ENCODE results near the gene ZNF22. TPM values are rescaled to one million over a fixed set of nuclear protein-coding genes. Genes with fewer than 3 reads are reported as not detected.

Gene ZNF22
- total and polyA plus RNA-seq, 7 experiments from 2014 or later, result 13.1 to 44.7 (median 29.7) TPM

DNA sequence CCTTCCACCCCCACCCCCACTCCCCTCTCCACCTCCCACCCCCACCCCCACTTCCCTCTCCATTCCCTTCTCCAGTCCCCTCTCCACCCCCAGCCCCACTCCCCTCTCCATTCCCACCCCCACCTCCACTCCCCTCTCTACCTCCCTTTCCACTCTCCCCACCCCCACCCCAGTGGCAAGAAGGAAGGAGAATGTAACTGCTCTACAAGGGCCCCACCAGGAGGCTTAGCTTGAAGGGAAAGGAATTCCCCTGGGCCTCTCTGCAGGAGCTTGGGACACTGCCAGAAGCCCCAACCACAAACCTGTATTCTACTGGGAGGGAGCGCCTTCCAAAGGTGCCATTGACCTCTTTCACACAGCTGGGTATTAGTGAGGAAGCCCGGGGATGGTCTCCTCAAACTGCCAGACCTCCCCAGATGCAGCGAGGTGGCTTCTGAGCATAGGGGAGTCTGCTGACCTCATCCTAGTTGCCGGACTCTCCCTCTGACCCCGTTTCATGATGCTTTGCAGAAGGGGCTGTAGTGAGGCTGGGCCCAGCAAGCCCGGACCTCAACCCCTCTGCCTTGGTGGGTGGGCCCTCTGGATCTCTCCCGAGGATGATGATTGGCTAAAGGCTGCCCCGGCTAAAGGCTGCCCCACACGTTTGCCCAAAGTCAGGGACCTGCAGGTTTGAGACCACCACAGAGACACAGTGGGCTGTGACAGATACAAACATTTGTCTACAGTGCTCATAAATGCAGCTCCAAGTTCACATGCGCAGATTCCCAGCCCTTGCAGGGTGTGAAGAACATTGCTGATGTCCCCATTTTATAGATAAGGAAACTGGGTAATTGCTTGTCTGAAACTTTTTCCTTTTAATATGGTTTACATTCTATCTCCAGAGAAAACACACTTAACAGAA is 25.0 kb upstream of the ZNF22 start:
- no peak overlapping the region for H3K4me3 ChIP-seq (ENCODE audit: low read length)
- no peak for ATAC-seq
- Mint-ChIP-seq H3K4me3 (peak overlapping the region in 8 of 10 donors; percentile 29 to 63 (median 44)), H3K4me1 (peaks cover 0 to 42% (median 22%) of the 10 kb centered on the region in 7 donors), H3K9me3 (no peaks in the 10 kb centered on the region), H3K27me3 (no peaks in the 10 kb centered on the region), H3K36me3 (no peaks in the 10 kb centered on the region), H3K27ac (peak overlapping the region in 1 of 9 donors; percentile 74)
- intact Hi-C loops (cut with micrococcal nuclease), result loop anchor here (1.0 to 2.0 kb wide), 4 partner anchors 16 to 96 kb away; partner anchors contain the start of genes RASSF4 (in 1 of the 2) and ZNF22 (in 1 of the 2)
- no peak overlapping the region for H3K27ac ChIP-seq (ENCODE audit: low read depth, low read length)
- H3K9me3 ChIP-seq (ENCODE audit: control insufficient read depth in 2 of 3, low read length in 3 of 3), result no peaks in the 10 kb centered on the region
- ChIA-PET CTCF (interaction anchor here (2.9 kb wide), 1 partner anchor 42 kb away, joined by 24 read pairs; no protein-coding TSS in a partner anchor), POLR2A (no interaction called here)
- peaks cover 10 to 11% of the 10 kb centered on the region in 2 donors for H3K4me1 ChIP-seq (ENCODE audit: control insufficient read depth in 2 of 2, insufficient read depth in 2 of 2, low read length in 2 of 2)
- H3K27me3 ChIP-seq (ENCODE audit: control insufficient read depth in 2 of 2, insufficient read depth in 2 of 2, low read length in 2 of 2), result no peaks in the 10 kb centered on the region
- no peak for DNase-seq
- no peaks in the 10 kb centered on the region for H3K36me3 ChIP-seq (ENCODE audit: control insufficient read depth in 2 of 3, insufficient read depth in 3 of 3, low read length in 3 of 3)

DNA sequence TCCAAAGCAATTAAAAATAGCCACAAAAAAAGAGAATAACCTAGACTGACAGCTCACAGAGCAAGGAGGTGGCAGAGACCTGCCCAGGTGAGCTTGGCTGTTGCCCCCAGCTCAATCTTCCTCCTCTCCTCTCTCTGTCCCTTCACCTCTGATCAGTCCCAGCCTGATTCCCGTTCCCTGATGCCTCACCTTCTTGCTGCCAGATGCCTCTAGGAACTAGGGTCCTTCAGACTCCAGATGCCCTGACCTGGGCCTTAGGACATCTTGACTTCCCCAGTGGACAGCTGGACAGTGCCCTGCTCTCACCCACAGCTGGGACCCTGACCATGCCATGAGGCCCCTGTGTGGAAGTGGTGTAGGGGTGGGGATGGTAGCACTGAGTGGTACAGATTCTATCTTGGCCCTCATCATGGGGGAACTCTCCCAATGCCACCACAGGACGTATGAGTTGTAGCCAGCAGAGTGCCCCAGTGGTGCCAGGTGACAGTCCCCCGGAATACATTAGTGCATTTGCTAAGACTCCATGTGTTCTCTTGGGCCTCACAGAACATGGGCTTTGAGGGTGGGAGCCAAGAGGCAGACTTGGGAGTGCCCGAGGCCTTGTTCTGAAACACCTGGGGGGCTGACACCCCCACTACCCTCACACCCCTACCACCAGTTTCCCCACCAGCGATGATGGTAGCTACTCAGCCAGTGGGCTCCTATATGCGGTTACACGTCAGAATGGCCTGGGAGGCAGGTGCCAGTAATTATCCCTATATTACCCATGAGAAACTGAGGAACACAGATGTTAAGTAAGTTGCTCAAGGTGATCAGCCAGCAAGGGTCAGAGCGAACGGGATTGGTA is 24.1 kb upstream of the ZNF22 start:
- intact Hi-C loops (cut with micrococcal nuclease), result no loop called here
- H3K4me1 ChIP-seq (ENCODE audit: control insufficient read depth in 2 of 2, insufficient read depth in 2 of 2, low read length in 2 of 2), result peaks cover 10 to 11% of the 10 kb centered on the region in 2 donors

DNA sequence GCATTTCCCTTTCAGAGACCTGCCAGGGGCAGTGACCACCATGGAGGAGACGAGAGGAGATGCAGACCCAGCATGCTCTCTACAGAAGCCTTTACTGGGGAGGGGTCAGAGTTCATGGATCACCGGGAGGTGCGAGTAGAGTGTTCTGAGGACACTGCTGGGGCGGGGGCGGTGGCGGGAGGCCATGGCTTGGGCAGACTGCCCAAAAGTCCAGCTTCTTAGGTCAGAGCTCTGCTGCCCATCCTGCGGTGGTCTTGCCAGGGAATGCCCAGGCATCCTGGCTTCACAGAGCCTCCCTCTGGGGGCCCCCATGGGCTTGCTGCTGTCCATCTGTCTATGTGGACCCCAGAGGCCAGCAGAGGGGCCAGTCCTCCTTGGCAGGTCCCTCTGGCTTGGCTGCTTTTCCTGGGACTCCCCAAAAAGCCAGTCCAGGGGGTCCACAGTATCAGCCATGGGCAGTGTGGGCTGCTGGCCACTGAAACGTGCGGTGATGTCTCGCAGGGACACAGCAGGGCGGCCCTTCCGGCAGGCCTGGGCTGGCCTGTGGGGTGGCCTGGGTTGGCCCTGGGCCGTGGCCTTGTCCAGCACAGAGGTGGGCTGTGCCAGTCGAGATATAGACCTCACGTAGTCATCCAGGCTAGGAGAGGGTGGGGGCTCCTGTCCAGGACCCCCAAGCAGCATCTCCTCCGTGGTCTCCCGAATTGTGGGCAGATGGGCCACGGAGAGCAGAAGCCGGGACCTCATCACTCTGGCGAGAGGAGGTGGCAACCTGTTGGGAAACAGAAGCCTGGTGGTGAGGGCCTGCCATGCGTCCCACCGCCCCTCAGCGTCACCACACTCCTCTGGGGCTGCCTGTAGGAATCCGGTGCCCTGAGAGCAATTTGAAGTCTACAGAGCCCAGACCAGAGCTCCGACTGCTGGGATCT is 23.2 kb upstream of the ZNF22 start:
- DNase-seq (no peak), ATAC-seq (no peak)
- Histone ChIP-seq H3K9me3 (ENCODE audit: control insufficient read depth in 2 of 3, low read length in 3 of 3) (no peaks in the 10 kb centered on the region), H3K4me3 (ENCODE audit: low read length) (no peak overlapping the region), H3K27ac (ENCODE audit: low read depth, low read length) (no peak overlapping the region), H3K36me3 (ENCODE audit: control insufficient read depth in 2 of 3, insufficient read depth in 3 of 3, low read length in 3 of 3) (no peaks in the 10 kb centered on the region), H3K4me1 (ENCODE audit: control insufficient read depth in 2 of 2, insufficient read depth in 2 of 2, low read length in 2 of 2) (peaks cover 10 to 11% of the 10 kb centered on the region in 2 donors), H3K27me3 (ENCODE audit: control insufficient read depth in 2 of 2, insufficient read depth in 2 of 2, low read length in 2 of 2) (no peaks in the 10 kb centered on the region)
- ChIA-PET CTCF (interaction anchor here (2.9 kb wide), 1 partner anchor 44 kb away, joined by 24 read pairs; no protein-coding TSS in a partner anchor), POLR2A (interaction anchor here (1.6 kb wide), 1 partner anchor 45 kb away, joined by 4 read pairs; no protein-coding TSS in a partner anchor)
- no peaks in the 10 kb centered on the region for H3K27me3 Mint-ChIP-seq
- H3K27ac Mint-ChIP-seq, result peak overlapping the region in 3 of 9 donors; percentile 65 to 77 (median 69)
- no peaks in the 10 kb centered on the region for H3K9me3 Mint-ChIP-seq
- peaks cover 0 to 52% (median 22%) of the 10 kb centered on the region in 7 donors for H3K4me1 Mint-ChIP-seq
- H3K36me3 Mint-ChIP-seq, result no peaks in the 10 kb centered on the region
- H3K4me3 Mint-ChIP-seq, result peak overlapping the region in 1 of 10 donors; percentile 86
- intact Hi-C loops (cut with micrococcal nuclease), result no loop called here

More for the DNA sequence above, 24.1 kb upstream of the ZNF22 start:
- POLR2A ChIA-PET, result no interaction called here
- no peaks in the 10 kb centered on the region for H3K9me3 Mint-ChIP-seq
- no peaks in the 10 kb centered on the region for H3K27me3 Mint-ChIP-seq
- peak overlapping the region in 2 of 9 donors; percentile 24 to 77 for H3K27ac Mint-ChIP-seq
- no peaks in the 10 kb centered on the region for H3K27me3 ChIP-seq (ENCODE audit: control insufficient read depth in 2 of 2, insufficient read depth in 2 of 2, low read length in 2 of 2)
- no peaks in the 10 kb centered on the region for H3K36me3 ChIP-seq (ENCODE audit: control insufficient read depth in 2 of 3, insufficient read depth in 3 of 3, low read length in 3 of 3)
- ATAC-seq, result no peak
- H3K4me3 ChIP-seq (ENCODE audit: low read length), result no peak overlapping the region
- no peak overlapping the region for H3K27ac ChIP-seq (ENCODE audit: low read depth, low read length)
- peak overlapping the region in 3 of 10 donors; percentile 29 to 60 (median 57) for H3K4me3 Mint-ChIP-seq
- CTCF ChIA-PET, result interaction anchor here (2.9 kb wide), 1 partner anchor 43 kb away, joined by 24 read pairs; no protein-coding TSS in a partner anchor
- no peak for DNase-seq
- H3K4me1 Mint-ChIP-seq, result peaks cover 0 to 51% (median 22%) of the 10 kb centered on the region in 7 donors
- H3K9me3 ChIP-seq (ENCODE audit: control insufficient read depth in 2 of 3, low read length in 3 of 3), result no peaks in the 10 kb centered on the region
- H3K36me3 Mint-ChIP-seq, result no peaks in the 10 kb centered on the region

DNA sequence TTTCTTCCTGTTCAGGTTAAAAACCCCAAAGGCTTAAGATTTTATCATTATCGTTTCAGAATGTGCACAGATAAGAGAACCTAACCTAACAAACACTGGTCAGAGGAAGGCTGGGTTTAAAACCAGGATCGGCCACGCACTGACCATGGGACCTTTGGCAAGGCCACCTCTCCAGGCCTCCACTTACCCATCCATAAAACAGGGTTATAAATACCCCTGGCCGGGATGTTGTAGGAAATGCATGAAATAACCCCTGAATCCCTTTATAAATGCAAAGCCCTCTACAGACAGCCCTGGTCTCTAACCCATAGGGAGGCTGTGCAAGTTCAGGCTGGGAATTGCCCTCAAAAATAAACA is 22.5 kb upstream of the ZNF22 start:
- ChIA-PET POLR2A (interaction anchor here (1.6 kb wide), 1 partner anchor 46 kb away, joined by 4 read pairs; no protein-coding TSS in a partner anchor), CTCF (no interaction called here)
- Histone ChIP-seq H3K27ac (ENCODE audit: low read depth, low read length) (no peak overlapping the region), H3K4me1 (ENCODE audit: control insufficient read depth in 2 of 2, insufficient read depth in 2 of 2, low read length in 2 of 2) (peaks cover 10 to 11% of the 10 kb centered on the region in 2 donors), H3K36me3 (ENCODE audit: control insufficient read depth in 2 of 3, insufficient read depth in 3 of 3, low read length in 3 of 3) (no peaks in the 10 kb centered on the region), H3K9me3 (ENCODE audit: control insufficient read depth in 2 of 3, low read length in 3 of 3) (no peaks in the 10 kb centered on the region), H3K27me3 (ENCODE audit: control insufficient read depth in 2 of 2, insufficient read depth in 2 of 2, low read length in 2 of 2) (no peaks in the 10 kb centered on the region), H3K4me3 (ENCODE audit: low read length) (no peak overlapping the region)
- H3K27me3 Mint-ChIP-seq, result no peaks in the 10 kb centered on the region
- H3K9me3 Mint-ChIP-seq, result no peaks in the 10 kb centered on the region
- intact Hi-C loops (cut with micrococcal nuclease), result no loop called here
- H3K4me1 Mint-ChIP-seq, result peaks cover 0 to 52% (median 22%) of the 10 kb centered on the region in 7 donors
- peak overlapping the region in 6 of 10 donors; percentile 21 to 86 (median 60) for H3K4me3 Mint-ChIP-seq
- DNase-seq, result no peak
- H3K27ac Mint-ChIP-seq, result peak overlapping the region in 6 of 9 donors; percentile 56 to 80 (median 72)
- ATAC-seq, result no peak
- no peaks in the 10 kb centered on the region for H3K36me3 Mint-ChIP-seq

DNA sequence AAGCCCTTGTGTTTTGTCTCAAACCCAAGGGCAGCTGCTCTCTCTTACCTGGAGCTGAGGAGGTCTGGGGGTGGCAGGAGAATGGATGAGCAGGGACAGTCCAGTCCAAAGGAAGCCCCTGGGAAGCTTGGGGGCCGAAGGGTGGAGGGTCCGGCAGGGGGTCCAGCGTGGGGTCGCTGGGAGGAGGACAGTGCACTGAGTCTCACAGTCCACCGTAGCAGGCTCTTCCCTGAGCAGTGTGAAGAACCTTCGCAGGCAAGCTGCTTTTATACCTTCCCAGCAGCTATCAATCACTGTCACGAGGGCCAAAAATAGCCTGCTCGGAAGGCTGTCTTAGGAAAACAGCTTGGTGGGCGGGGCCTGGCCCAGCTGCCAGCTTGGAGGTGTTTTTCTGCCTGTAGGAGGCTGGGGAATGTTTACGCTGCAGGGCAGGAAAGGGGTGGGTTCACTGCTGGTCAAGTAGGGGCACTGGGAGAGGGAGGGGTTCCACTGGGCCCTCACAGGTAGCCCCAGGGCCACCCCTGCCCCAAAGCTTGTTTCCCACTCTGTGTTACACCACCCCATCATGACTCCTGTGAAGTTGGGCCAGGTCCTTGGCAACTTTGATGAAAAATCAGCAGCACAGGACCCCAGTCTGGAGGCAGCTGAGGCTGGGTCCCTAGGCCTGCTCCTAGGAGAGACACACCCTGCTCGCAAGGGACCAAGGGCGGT is 22.0 kb upstream of the ZNF22 start, which contains the start of gene DEPP1:
Gene DEPP1, minus strand, starts transcription at position 240 of the 711 bp plus-strand sequence. CDS start 779 bp downstream, outside the sequence.
- no peaks in the 10 kb centered on the region for H3K27me3 Mint-ChIP-seq
- DNase-seq, result peak in 6 of 9 donors; percentile 17 to 59 (median 22)
- intact Hi-C loops (cut with micrococcal nuclease), result no loop called here
- Histone ChIP-seq H3K4me3 (ENCODE audit: low read length) (no peak within 1 kb of the TSS), H3K9me3 (ENCODE audit: control insufficient read depth in 2 of 3, low read length in 3 of 3) (no peaks in the 10 kb centered on the region), H3K36me3 (ENCODE audit: control insufficient read depth in 2 of 3, insufficient read depth in 3 of 3, low read length in 3 of 3) (no peaks in the 10 kb centered on the region), H3K27ac (ENCODE audit: low read depth, low read length) (no peak within 1 kb of the TSS), H3K27me3 (ENCODE audit: control insufficient read depth in 2 of 2, insufficient read depth in 2 of 2, low read length in 2 of 2) (no peaks in the 10 kb centered on the region), H3K4me1 (ENCODE audit: control insufficient read depth in 2 of 2, insufficient read depth in 2 of 2, low read length in 2 of 2) (peaks cover 9 to 10% of the 10 kb centered on the region in 2 donors)
- no peaks in the 10 kb centered on the region for H3K9me3 Mint-ChIP-seq
- CTCF ChIA-PET, result interaction anchor here (1.1 kb wide), 1 partner anchor 46 kb away, joined by 5 read pairs; no protein-coding TSS in a partner anchor
- peak within 1 kb of the TSS in 6 of 9 donors; percentile 56 to 80 (median 72) for H3K27ac Mint-ChIP-seq
- ATAC-seq, result no peak
- no peaks in the 10 kb centered on the region for H3K36me3 Mint-ChIP-seq
- POLR2A ChIA-PET, result interaction anchor here (1.6 kb wide), 1 partner anchor 46 kb away, joined by 4 read pairs; no protein-coding TSS in a partner anchor
- H3K4me3 Mint-ChIP-seq, result peak within 1 kb of the TSS in 7 of 10 donors; percentile 12 to 86 (median 53)
- H3K4me1 Mint-ChIP-seq, result peaks cover 0 to 47% (median 22%) of the 10 kb centered on the region in 7 donors

Measured in naive thymus-derived CD4-positive, alpha-beta T cell (primary cell).